Measurements from ENCODE around the gene EEF1A2. TPM values are rescaled to one million over a fixed set of nuclear protein-coding genes. Genes with fewer than 3 reads are reported as not detected.

The EEF1A2 gene
- total RNA-seq, 6 experiments from 2014 or later, result 1.1 to 7.2 (median 1.7) TPM

GRCh38 chr20:63542696-63543095, 43.8 kb upstream of the EEF1A2 start:
- no peak overlapping the region for H3K27ac Mint-ChIP-seq
- H3K9me3 Mint-ChIP-seq, result no peaks in the 10 kb centered on the region
- DNase-seq, result no peak
- TF ChIP-seq CTCF (IDR thresholded peaks at IDR 0.05), result no peak
- H3K27me3 Mint-ChIP-seq (ENCODE audit: insufficient read depth), result peaks cover 12% of the 10 kb centered on the region
- H3K36me3 Mint-ChIP-seq (ENCODE audit: low read depth), result no peaks in the 10 kb centered on the region
- H3K4me3 Mint-ChIP-seq, result no peak overlapping the region
- H3K4me1 Mint-ChIP-seq (ENCODE audit: low read depth), result peaks cover 10% of the 10 kb centered on the region

GRCh38 chr20:63542031-63542559, 43.2 kb upstream of the EEF1A2 start:
- no peak overlapping the region for H3K27ac Mint-ChIP-seq
- H3K36me3 Mint-ChIP-seq (ENCODE audit: low read depth), result no peaks in the 10 kb centered on the region
- peaks cover 10% of the 10 kb centered on the region for H3K4me1 Mint-ChIP-seq (ENCODE audit: low read depth)
- no peak for DNase-seq
- H3K9me3 Mint-ChIP-seq, result no peaks in the 10 kb centered on the region
- H3K4me3 Mint-ChIP-seq, result no peak overlapping the region
- TF ChIP-seq CTCF (IDR thresholded peaks at IDR 0.05), result no peak
- H3K27me3 Mint-ChIP-seq (ENCODE audit: insufficient read depth), result peaks cover 12% of the 10 kb centered on the region

GRCh38 chr20:63541371-63541770, 42.5 kb upstream of the EEF1A2 start:
- DNase-seq, result no peak
- TF ChIP-seq CTCF (IDR thresholded peaks at IDR 0.05), result no peak
- Mint-ChIP-seq H3K9me3 (no peaks in the 10 kb centered on the region), H3K27me3 (ENCODE audit: insufficient read depth) (peaks cover 9% of the 10 kb centered on the region), H3K4me1 (ENCODE audit: low read depth) (peaks cover 10% of the 10 kb centered on the region), H3K27ac (no peak overlapping the region), H3K4me3 (no peak overlapping the region), H3K36me3 (ENCODE audit: low read depth) (no peaks in the 10 kb centered on the region)

- Mint-ChIP-seq H3K27me3 (ENCODE audit: insufficient read depth) (peaks cover 4% of the 10 kb centered on the region), H3K27ac (no peak overlapping the region; the same call in 1 of the 2 replicates), H3K9me3 (no peaks in the 10 kb centered on the region), H3K4me1 (ENCODE audit: low read depth) (peaks cover 10% of the 10 kb centered on the region), H3K4me3 (no peak overlapping the region), H3K36me3 (ENCODE audit: low read depth) (no peaks in the 10 kb centered on the region)
- no peak for DNase-seq
- no peak for TF ChIP-seq CTCF (IDR thresholded peaks at IDR 0.05)
Observed at GRCh38 chr20:63540417-63541186, 41.7 kb upstream of the EEF1A2 start.

GRCh38 chr20:63539441-63540370, 40.8 kb upstream of the EEF1A2 start:
- DNase-seq, result no peak
- no peak overlapping the region; the same call in 1 of the 2 replicates for H3K27ac Mint-ChIP-seq
- H3K4me3 Mint-ChIP-seq, result no peak overlapping the region
- peaks cover 2% of the 10 kb centered on the region; the same call in 1 of the 2 replicates for H3K27me3 Mint-ChIP-seq (ENCODE audit: insufficient read depth)
- TF ChIP-seq CTCF (IDR thresholded peaks at IDR 0.05), result no peak
- H3K4me1 Mint-ChIP-seq (ENCODE audit: low read depth), result peaks cover 5% of the 10 kb centered on the region; the same call in 1 of the 2 replicates
- H3K9me3 Mint-ChIP-seq, result no peaks in the 10 kb centered on the region
- no peaks in the 10 kb centered on the region for H3K36me3 Mint-ChIP-seq (ENCODE audit: low read depth)

Data from HFFc6 (cell line).